Measurements from ENCODE around the gene UPF1. TPM values are rescaled to one million over a fixed set of nuclear protein-coding genes. Genes with fewer than 3 reads are reported as not detected.

UPF1 gene
- polyA plus RNA-seq, 3 donors: 2.6 to 43.7 (median 3.2) TPM

- no peak overlapping the region for H2AFZ ChIP-seq (ENCODE audit: insufficient read depth, low read depth, low read length, poor library complexity, severe bottlenecking)
- Mint-ChIP-seq H3K9me3 (peaks cover 0 to 4% (median 0%) of the 10 kb centered on the region in 7 donors), H3K27me3 (ENCODE audit: low read depth in 3 of 3) (peaks cover 26 to 43% (median 40%) of the 10 kb centered on the region in 3 donors), H3K27ac (no peak overlapping the region), H3K4me1 (no peaks in the 10 kb centered on the region), H3K36me3 (no peaks in the 10 kb centered on the region), H3K4me3 (no peak overlapping the region)
- WGBS (ENCODE audit: insufficient coverage): 88% methylated on average over 7 of the region's 11 CpGs
- no peaks in the 10 kb centered on the region for H3K36me3 ChIP-seq (replicated peaks in 1 of 2; ENCODE audit: control insufficient read depth in 1 of 2, insufficient read depth in 2 of 2, low read length in 2 of 2)
- H3K9ac ChIP-seq (ENCODE audit: insufficient read depth, low read length, poor library complexity, severe bottlenecking): no peak overlapping the region
- H3K79me2 ChIP-seq (ENCODE audit: insufficient read depth, low read length): no peaks in the 10 kb centered on the region
- TF ChIP-seq CTCF (IDR thresholded peaks at IDR 0.05): no peak
- no peak overlapping the region for H3K27ac ChIP-seq (ENCODE audit: low read depth in 1 of 2, low read length in 2 of 2)
- H3K9me3 ChIP-seq (replicated peaks in 1 of 2; ENCODE audit: control insufficient read depth in 1 of 2, insufficient read depth in 1 of 2, low read length in 2 of 2): no peaks in the 10 kb centered on the region
- H3K4me2 ChIP-seq (replicated peaks; ENCODE audit: extremely low read depth, low read length, poor library complexity, severe bottlenecking): no peak overlapping the region
- peaks cover 0 to 22% of the 10 kb centered on the region in 2 donors for H3K27me3 ChIP-seq (ENCODE audit: control insufficient read depth in 2 of 2, insufficient read depth in 2 of 2, low read length in 2 of 2)
- H3K4me3 ChIP-seq (replicated peaks in 1 of 3; ENCODE audit: low read depth in 2 of 3, low read length in 3 of 3): no peak overlapping the region
- no peaks in the 10 kb centered on the region for H3K4me1 ChIP-seq (ENCODE audit: control insufficient read depth in 1 of 2, insufficient read depth in 2 of 2, low read length in 2 of 2)
- intact Hi-C loops (cut with micrococcal nuclease): no loop called here
- H4K20me1 ChIP-seq (ENCODE audit: insufficient read depth, low read length): no peaks in the 10 kb centered on the region
- DNase-seq: no peak
These were observed 29.4 kb upstream of the UPF1 start for GRCh38 chr19:18802354-18802753.

- Histone ChIP-seq H2AFZ (ENCODE audit: insufficient read depth, low read depth, low read length, poor library complexity, severe bottlenecking) (no peak overlapping the region), H3K79me2 (ENCODE audit: insufficient read depth, low read length) (no peaks in the 10 kb centered on the region), H3K9ac (ENCODE audit: insufficient read depth, low read length, poor library complexity, severe bottlenecking) (no peak overlapping the region), H4K20me1 (ENCODE audit: insufficient read depth, low read length) (no peaks in the 10 kb centered on the region), H3K27ac (ENCODE audit: low read depth in 1 of 2, low read length in 2 of 2) (no peak overlapping the region), H3K36me3 (replicated peaks in 1 of 2; ENCODE audit: control insufficient read depth in 1 of 2, insufficient read depth in 2 of 2, low read length in 2 of 2) (no peaks in the 10 kb centered on the region), H3K4me3 (replicated peaks in 1 of 3; ENCODE audit: low read depth in 2 of 3, low read length in 3 of 3) (no peak overlapping the region), H3K4me1 (ENCODE audit: control insufficient read depth in 1 of 2, insufficient read depth in 2 of 2, low read length in 2 of 2) (no peaks in the 10 kb centered on the region), H3K4me2 (replicated peaks; ENCODE audit: extremely low read depth, low read length, poor library complexity, severe bottlenecking) (no peak overlapping the region), H3K27me3 (ENCODE audit: control insufficient read depth in 2 of 2, insufficient read depth in 2 of 2, low read length in 2 of 2) (peaks cover 0 to 15% of the 10 kb centered on the region in 2 donors), H3K9me3 (replicated peaks in 1 of 2; ENCODE audit: control insufficient read depth in 1 of 2, insufficient read depth in 1 of 2, low read length in 2 of 2) (no peaks in the 10 kb centered on the region)
- H3K36me3 Mint-ChIP-seq: no peaks in the 10 kb centered on the region
- no peak overlapping the region for H3K27ac Mint-ChIP-seq
- no peak overlapping the region for H3K4me3 Mint-ChIP-seq
- TF ChIP-seq CTCF (IDR thresholded peaks at IDR 0.05): no peak
- DNase-seq: no peak
- peaks cover 17 to 38% (median 35%) of the 10 kb centered on the region in 3 donors for H3K27me3 Mint-ChIP-seq (ENCODE audit: low read depth in 3 of 3)
- H3K4me1 Mint-ChIP-seq: no peaks in the 10 kb centered on the region
- peaks cover 0 to 4% (median 0%) of the 10 kb centered on the region in 7 donors for H3K9me3 Mint-ChIP-seq
- intact Hi-C loops (cut with micrococcal nuclease): no loop called here
- WGBS (ENCODE audit: insufficient coverage): 95% methylated on average over 5 of the region's 5 CpGs
These were observed 28.1 kb upstream of the UPF1 start for GRCh38 chr19:18803550-18804138.

Data from CD14-positive monocyte (primary cell).